Measurements from ENCODE around the gene SERF2.

DNA sequence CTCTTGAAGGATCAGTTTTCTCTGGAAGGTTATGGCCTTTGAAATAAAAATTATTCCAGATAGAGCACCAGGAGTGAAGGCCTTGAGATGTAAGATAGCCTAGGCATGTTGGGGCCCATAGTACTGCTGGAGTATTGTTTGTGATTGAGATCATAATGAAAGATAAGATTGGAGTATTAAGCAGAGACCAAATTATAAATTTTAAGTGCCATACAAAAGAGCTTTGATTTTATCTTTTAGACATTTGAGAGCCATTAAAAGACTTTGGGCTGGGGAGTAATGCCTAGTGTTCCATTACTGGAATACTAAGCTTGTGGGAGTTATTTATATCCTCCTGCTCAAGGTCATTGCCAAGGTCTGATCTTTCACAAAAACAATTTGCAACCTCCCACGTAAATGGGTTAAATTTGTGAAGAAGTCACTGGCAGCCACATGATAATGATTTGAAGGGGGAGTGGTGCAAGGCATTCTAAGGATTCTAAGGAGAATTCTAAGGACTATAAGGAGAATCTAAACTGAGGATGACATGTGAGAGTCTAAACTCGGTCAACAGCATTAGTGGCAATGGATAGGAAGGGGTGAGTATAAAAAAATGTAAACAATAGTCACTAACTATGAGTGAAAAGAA is 28.2 kb upstream of the SERF2 start:
- TF ChIP-seq, protein P1, sequence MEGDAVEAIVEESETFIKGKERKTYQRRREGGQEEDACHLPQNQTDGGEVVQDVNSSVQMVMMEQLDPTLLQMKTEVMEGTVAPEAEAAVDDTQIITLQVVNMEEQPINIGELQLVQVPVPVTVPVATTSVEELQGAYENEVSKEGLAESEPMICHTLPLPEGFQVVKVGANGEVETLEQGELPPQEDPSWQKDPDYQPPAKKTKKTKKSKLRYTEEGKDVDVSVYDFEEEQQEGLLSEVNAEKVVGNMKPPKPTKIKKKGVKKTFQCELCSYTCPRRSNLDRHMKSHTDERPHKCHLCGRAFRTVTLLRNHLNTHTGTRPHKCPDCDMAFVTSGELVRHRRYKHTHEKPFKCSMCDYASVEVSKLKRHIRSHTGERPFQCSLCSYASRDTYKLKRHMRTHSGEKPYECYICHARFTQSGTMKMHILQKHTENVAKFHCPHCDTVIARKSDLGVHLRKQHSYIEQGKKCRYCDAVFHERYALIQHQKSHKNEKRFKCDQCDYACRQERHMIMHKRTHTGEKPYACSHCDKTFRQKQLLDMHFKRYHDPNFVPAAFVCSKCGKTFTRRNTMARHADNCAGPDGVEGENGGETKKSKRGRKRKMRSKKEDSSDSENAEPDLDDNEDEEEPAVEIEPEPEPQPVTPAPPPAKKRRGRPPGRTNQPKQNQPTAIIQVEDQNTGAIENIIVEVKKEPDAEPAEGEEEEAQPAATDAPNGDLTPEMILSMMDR (IDR thresholded peaks at IDR 0.05 in 4 of 5, conservative IDR thresholded peaks at IDR 0.05 in 1 of 5), result no peak
- TF ChIP-seq POLR2A (IDR thresholded peaks at IDR 0.05), result no peak
